Fibroblast of lung (primary cell): Measurements from ENCODE around the gene SLC13A1.

Experiments
- CTCF ChIP-seq, 2 donors: IDR thresholded peaks in 1 of 2; conservative IDR thresholded peaks in 1 of 2; 1 replicate in 1 of 2; 2 replicates in 1 of 2; pipeline ENCODE4 v1.5.1; 2011 to 2012; ENCODE audit warnings: low read length in 2 of 2, control low read depth in 1 of 2, inconsistent platforms in 1 of 2, low read depth in 1 of 2, mild to moderate bottlenecking in 1 of 2
- EZH2 ChIP-seq: IDR thresholded peaks from 2 replicates; pipeline ENCODE4 v1.5.1; 2012; ENCODE audit warnings: low read length, control low read depth, mild to moderate bottlenecking; ENCODE audit errors: missing control alignments

- TF ChIP-seq CTCF (conservative IDR thresholded peaks at IDR 0.05 in 1 of 2, IDR thresholded peaks at IDR 0.05 in 1 of 2; ENCODE audit: low read depth in 1 of 2, low read length in 2 of 2): no peak
- TF ChIP-seq EZH2: no peak
Observed at GRCh38 chr7:123122916-123123315, 76.9 kb downstream of the SLC13A1 start.
